Activated CD8-positive, alpha-beta T cell treated with anti-CD3 and anti-CD28 coated beads for 36 hours (primary cell): ENCODE results near the gene VPS37D. TPM values are rescaled to one million over a fixed set of nuclear protein-coding genes. Genes with fewer than 3 reads are reported as not detected.

Experiments used
- ATAC-seq: fragments of 200-7000 bp; cut with Tn5 transposase; one replicate; pipeline ENCODE4 v1.10.0; 2021; ENCODE audit warnings: mild to moderate bottlenecking, moderate library complexity
- CTCF ChIA-PET: fragments of 350-600 bp; sonication (Branson Sonifier 250); formaldehyde crosslinking; loops from one replicate; lab custom pipeline; 2021; ENCODE audit warnings: antibody characterized with exemption; lab: Charles Lee
- POLR2A ChIA-PET: fragments of 350-600 bp; sonication (Branson Sonifier 250); formaldehyde crosslinking; loops from one replicate; lab custom pipeline; 2021; ENCODE audit warnings: antibody characterized with exemption; lab: Charles Lee
- DNase-seq: peaks from one replicate; pipeline ENCODE4 v3.0.0-alpha.2; 2020
- H3K27ac Mint-ChIP-seq: one replicate; pipeline ENCODE4 v1.8.0; 2021; ENCODE audit warnings: mild to moderate bottlenecking, mixed read lengths
- H3K27me3 Mint-ChIP-seq: one replicate; pipeline ENCODE4 v1.8.0; 2021; ENCODE audit warnings: mixed read lengths
- H3K36me3 Mint-ChIP-seq: one replicate; pipeline ENCODE4 v1.8.0; 2021; ENCODE audit warnings: low read depth, mixed read lengths
- H3K4me1 Mint-ChIP-seq: one replicate; pipeline ENCODE4 v1.8.0; 2021; ENCODE audit warnings: low read depth, mixed read lengths
- H3K4me3 Mint-ChIP-seq: one replicate; pipeline ENCODE4 v1.8.0; 2021; ENCODE audit warnings: mild to moderate bottlenecking, moderate library complexity, mixed read lengths
- H3K9me3 Mint-ChIP-seq: one replicate; pipeline ENCODE4 v1.8.0; 2021; ENCODE audit warnings: mixed read lengths
- intact Hi-C: fragments of 100-400 bp; cut with micrococcal nuclease; formaldehyde crosslinking; loops from one replicate; pipeline ENCODE4 v1.10.0; 2022
- total RNA-seq, 2 experiments: library from RNA; stranded (reverse); gene quantifications; one replicate each; pipeline ENCODE4 v1.2.3, GENCODE V29; 2021
- TF ChIP-seq, protein P1 (sequence below): fragments of 200-600 bp; IDR thresholded peaks from one replicate; pipeline ENCODE4 v1.8.0; 2022; ENCODE audit warnings: antibody characterized with exemption, mild to moderate bottlenecking

VPS37D gene
- total RNA-seq, 2 experiments from 2014 or later: 0.87 to 1.1 TPM

DNA sequence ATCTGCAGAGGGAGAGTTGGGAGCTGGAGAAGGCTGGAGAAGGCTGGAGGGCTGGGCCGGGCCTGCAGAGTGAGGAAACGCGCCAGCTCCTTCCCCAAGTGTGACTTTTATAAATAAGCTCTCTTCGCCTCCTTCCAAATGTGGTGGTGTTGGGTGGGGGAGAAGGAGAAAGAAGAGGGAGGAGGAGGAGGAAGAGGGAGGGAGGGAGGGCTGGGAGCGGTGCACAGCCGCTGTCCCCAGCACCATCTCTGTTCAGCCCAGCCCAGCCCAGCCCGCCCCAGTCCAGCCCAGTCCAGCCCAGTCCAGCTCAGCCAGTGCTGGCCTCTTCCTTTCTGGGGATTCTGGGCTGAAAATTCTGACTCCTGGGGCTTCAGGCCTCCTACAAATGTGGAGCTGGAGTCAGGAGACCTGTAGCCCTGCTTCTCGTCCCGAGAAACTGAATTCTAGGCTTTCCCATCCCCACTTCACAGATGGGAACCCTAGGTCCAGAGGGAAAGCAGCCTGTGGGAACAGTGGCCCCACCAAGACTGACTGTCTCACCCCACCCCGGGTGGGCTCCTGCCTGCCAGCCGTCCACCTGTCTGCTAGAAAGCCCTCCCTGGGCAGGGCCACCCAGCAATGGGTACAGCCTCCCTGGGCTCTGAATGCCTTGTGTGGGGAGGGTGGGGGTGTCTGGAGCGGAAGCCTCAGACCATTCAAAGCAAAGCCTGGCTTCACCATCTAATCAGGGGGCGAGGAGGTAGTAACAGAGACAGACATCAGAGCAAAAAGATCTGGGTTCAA, 49.6 kb downstream of the VPS37D start:
- no peaks in the 10 kb centered on the region for H3K9me3 Mint-ChIP-seq
- ATAC-seq: peak; percentile 8
- peak overlapping the region; percentile 47 for H3K27ac Mint-ChIP-seq
- H3K36me3 Mint-ChIP-seq: peaks cover 4% of the 10 kb centered on the region
- peaks cover 41% of the 10 kb centered on the region for H3K4me1 Mint-ChIP-seq
- ChIA-PET POLR2A (interaction anchor here (0.8 to 1.0 kb wide), 2 partner anchors 17 to 88 kb away, joined by 3 read pairs; no protein-coding TSS in a partner anchor), CTCF (interaction anchor here (0.6 to 3.5 kb wide), 6 partner anchors 8 to 111 kb away, joined by 3 to 16 read pairs (median 7); no protein-coding TSS in a partner anchor)
- peak overlapping the region; percentile 63 for H3K4me3 Mint-ChIP-seq
- peaks cover 4% of the 10 kb centered on the region for H3K27me3 Mint-ChIP-seq
- intact Hi-C loops: loop anchor here (5.0 kb wide), 1 partner anchor 35 kb away; the partner anchor contains the start of genes BUD23 and DNAJC30
- DNase-seq: peak; percentile 35
- TF ChIP-seq, protein P1, sequence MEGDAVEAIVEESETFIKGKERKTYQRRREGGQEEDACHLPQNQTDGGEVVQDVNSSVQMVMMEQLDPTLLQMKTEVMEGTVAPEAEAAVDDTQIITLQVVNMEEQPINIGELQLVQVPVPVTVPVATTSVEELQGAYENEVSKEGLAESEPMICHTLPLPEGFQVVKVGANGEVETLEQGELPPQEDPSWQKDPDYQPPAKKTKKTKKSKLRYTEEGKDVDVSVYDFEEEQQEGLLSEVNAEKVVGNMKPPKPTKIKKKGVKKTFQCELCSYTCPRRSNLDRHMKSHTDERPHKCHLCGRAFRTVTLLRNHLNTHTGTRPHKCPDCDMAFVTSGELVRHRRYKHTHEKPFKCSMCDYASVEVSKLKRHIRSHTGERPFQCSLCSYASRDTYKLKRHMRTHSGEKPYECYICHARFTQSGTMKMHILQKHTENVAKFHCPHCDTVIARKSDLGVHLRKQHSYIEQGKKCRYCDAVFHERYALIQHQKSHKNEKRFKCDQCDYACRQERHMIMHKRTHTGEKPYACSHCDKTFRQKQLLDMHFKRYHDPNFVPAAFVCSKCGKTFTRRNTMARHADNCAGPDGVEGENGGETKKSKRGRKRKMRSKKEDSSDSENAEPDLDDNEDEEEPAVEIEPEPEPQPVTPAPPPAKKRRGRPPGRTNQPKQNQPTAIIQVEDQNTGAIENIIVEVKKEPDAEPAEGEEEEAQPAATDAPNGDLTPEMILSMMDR: no peak

DNA sequence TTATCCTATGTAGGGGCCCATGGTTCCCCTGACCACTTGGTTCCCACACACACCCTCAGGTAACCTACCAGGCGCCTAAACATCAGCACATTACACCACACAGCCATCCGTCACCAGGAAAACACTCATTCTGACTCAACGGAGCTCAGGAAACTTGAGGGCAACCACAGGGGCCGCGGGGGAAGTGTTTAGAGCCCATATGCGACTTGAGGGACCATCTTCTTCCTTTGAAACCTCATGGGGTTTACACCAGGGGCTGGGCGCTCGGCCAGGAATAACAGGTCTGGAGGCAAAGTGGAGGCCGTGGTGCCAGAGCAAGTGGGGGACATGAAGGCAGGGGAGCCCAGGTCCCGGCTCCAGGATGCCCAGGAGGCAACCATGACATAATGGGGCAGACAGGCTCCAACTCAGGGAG, 50.4 kb downstream of the VPS37D start:
- TF ChIP-seq, protein P1: no peak
- ATAC-seq: peak; percentile 68
- DNase-seq: peak; percentile 94
- peaks cover 4% of the 10 kb centered on the region for H3K27me3 Mint-ChIP-seq
- H3K9me3 Mint-ChIP-seq: no peaks in the 10 kb centered on the region
- POLR2A ChIA-PET: interaction anchor here (0.8 to 1.0 kb wide), 2 partner anchors 16 to 89 kb away, joined by 3 read pairs; no protein-coding TSS in a partner anchor
- H3K36me3 Mint-ChIP-seq: peaks cover 4% of the 10 kb centered on the region
- intact Hi-C loops: loop anchor here (5.0 kb wide), 1 partner anchor 36 kb away; the partner anchor contains the start of genes BUD23 and DNAJC30
- H3K27ac Mint-ChIP-seq: peak overlapping the region; percentile 47
- peak overlapping the region; percentile 63 for H3K4me3 Mint-ChIP-seq
- CTCF ChIA-PET: interaction anchor here (0.6 to 1.3 kb wide), 4 partner anchors 16 to 112 kb away, joined by 3 to 9 read pairs (median 4); no protein-coding TSS in a partner anchor
- H3K4me1 Mint-ChIP-seq: peaks cover 36% of the 10 kb centered on the region

DNA sequence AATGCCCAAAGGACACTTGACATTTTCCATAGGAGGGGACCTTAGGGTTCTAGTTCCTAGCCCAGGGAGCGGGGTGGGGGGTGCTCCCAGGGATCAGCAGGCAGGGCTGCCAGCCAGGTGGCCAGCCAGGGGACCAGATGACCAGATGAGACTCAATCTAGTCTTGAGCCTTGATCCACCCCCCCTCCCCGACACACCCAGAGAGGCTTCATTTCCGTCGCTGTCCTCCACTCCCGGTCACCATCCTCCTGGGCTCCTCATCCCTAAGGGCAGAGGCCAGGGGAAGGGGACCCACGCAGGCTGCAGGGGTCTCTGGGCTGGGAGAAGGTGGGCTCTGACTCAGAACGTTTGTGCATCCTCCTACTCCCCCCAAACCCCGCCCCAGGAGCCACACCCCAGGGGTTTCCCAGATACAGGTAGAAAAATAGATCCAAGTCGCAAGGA, 50.8 kb downstream of the VPS37D start:
- Mint-ChIP-seq H3K27ac (peak overlapping the region; percentile 47), H3K9me3 (no peaks in the 10 kb centered on the region), H3K36me3 (peaks cover 4% of the 10 kb centered on the region), H3K27me3 (peaks cover 4% of the 10 kb centered on the region), H3K4me1 (peaks cover 35% of the 10 kb centered on the region), H3K4me3 (peak overlapping the region; percentile 63)
- TF ChIP-seq, protein P1: no peak
- ATAC-seq (peak; percentile 5), DNase-seq (peak; percentile 66)
- POLR2A ChIA-PET: interaction anchor here (1.0 kb wide), 1 partner anchor 89 kb away, joined by 3 read pairs; no protein-coding TSS in a partner anchor
- CTCF ChIA-PET: interaction anchor here (1.0 to 1.3 kb wide), 3 partner anchors 16 to 112 kb away, joined by 4 to 9 read pairs (median 5); no protein-coding TSS in a partner anchor
- intact Hi-C loops: loop anchor here (5.0 kb wide), 1 partner anchor 36 kb away; the partner anchor contains the start of genes BUD23 and DNAJC30

DNA sequence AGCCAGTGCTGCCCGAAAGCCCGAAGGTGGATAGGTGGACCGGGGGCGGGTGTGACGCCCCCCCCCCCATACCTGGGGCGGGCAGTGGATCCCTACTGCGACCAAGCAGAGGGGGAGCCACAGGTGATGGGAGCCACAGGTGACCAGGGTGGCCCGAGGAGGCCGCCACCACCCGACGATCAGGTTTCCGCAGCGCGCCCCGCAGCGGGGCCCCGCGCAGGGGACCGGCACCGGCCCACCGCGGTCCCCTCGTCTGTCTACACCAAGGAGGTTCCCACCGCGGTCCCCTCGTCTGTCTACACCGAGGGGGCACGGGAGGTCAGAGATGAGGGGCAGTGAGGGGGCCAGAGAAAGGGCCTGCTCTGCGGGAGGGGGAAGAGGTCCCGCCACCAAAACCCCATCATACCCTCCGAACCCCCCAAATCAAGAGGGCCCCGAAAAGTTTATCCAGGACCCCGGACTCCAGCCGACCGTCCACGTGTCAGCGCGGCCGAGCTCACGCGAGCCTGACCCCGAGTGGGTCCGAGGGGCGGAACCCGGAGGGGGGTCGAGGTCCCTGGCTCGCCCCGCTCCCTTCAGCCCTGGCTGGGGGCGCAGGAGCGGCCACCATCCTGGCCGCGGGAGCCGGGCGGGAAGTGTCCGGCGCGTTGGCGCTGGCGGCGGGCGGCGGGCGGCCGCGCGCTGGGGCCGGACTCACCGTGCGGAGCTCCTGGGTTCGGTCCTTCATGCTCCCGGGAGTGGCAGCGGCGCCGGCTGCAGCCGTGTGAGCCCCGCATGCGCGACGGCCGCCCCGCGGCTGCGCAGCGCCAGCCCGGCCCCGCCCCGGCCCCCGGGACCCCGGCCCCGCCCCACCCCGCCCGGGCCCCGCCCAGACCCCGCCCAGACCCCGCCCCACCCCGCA, 51.5 kb downstream of the VPS37D start, which contains the start of gene STX1A:
Gene STX1A, minus strand, starts transcription at position 765 of the 901 bp plus-strand sequence. Its CDS starts 38 bp downstream, at position 727.
- ChIA-PET CTCF (interaction anchor here (1.2 to 2.6 kb wide), 5 partner anchors 10 to 112 kb away, joined by 3 to 12 read pairs (median 4); partner anchors contain the start of gene VPS37D), POLR2A (interaction anchor here (1.0 to 1.5 kb wide), 2 partner anchors 18 to 51 kb away, joined by 3 read pairs; no protein-coding TSS in a partner anchor)
- peaks cover 4% of the 10 kb centered on the region for H3K36me3 Mint-ChIP-seq
- intact Hi-C loops: loop anchor here (5.0 kb wide), 1 partner anchor 37 kb away; the partner anchor contains the start of genes BUD23 and DNAJC30
- TF ChIP-seq, protein P1: no peak
- peaks cover 35% of the 10 kb centered on the region for H3K4me1 Mint-ChIP-seq
- H3K9me3 Mint-ChIP-seq: no peaks in the 10 kb centered on the region
- peak; percentile 74 for ATAC-seq
- peak within 1 kb of the TSS; percentile 71 for H3K4me3 Mint-ChIP-seq
- H3K27ac Mint-ChIP-seq: peak within 1 kb of the TSS; percentile 47
- H3K27me3 Mint-ChIP-seq: peaks cover 4% of the 10 kb centered on the region
- DNase-seq: peak; percentile 73
